ENCODE measurements around the gene EPHA6. TPM values are rescaled to one million over a fixed set of nuclear protein-coding genes. Genes with fewer than 3 reads are reported as not detected.

Gene EPHA6
- total and polyA plus RNA-seq, 2 donors (not counting 1 experiment from before 2014, with no cell fraction given): not detected

GRCh38 chr3:97259263-97259662 is 444.9 kb downstream of the EPHA6 start:
- Mint-ChIP-seq H3K4me3 (no peak overlapping the region), H3K9me3 (ENCODE audit: insufficient read depth) (no peaks in the 10 kb centered on the region), H3K27me3 (no peaks in the 10 kb centered on the region), H3K27ac (no peak overlapping the region), H3K4me1 (no peaks in the 10 kb centered on the region)
- H3K4me3 ChIP-seq (ENCODE audit: control extremely low read depth in 1 of 5, extremely low read depth in 1 of 5, insufficient read depth in 1 of 5, low read depth in 2 of 5, low read length in 4 of 5): no peak overlapping the region
- no peaks in the 10 kb centered on the region for H3K4me1 ChIP-seq (ENCODE audit: control insufficient read depth in 2 of 2, insufficient read depth in 2 of 2, low read length in 2 of 2)
- H3K4me2 ChIP-seq (replicated peaks; ENCODE audit: low read depth, low read length, poor library complexity, severe bottlenecking): no peak overlapping the region
- no peaks in the 10 kb centered on the region for H3K27me3 ChIP-seq (replicated peaks in 1 of 4; ENCODE audit: control extremely low read depth in 1 of 4, control insufficient read depth in 3 of 4, insufficient read depth in 4 of 4, low read length in 3 of 4)
- H3K9me3 ChIP-seq (ENCODE audit: control extremely low read depth in 1 of 3, control insufficient read depth in 2 of 3, insufficient read depth in 1 of 3, low read length in 2 of 3): peaks cover 0 to 4% (median 0%) of the 10 kb centered on the region in 3 donors
- H3K36me3 ChIP-seq (replicated peaks in 1 of 2; ENCODE audit: control extremely low read depth in 1 of 2, control insufficient read depth in 1 of 2, extremely low read depth in 1 of 2, insufficient read depth in 2 of 2, low read length in 1 of 2): no peaks in the 10 kb centered on the region
- H3K27ac ChIP-seq (ENCODE audit: low read length in 2 of 2): no peak overlapping the region
- ChIA-PET CTCF (no interaction called here), POLR2A (no interaction called here)
- no peak for ATAC-seq (ENCODE audit: low read depth)
- no peak for DNase-seq
- no CpG with 5 or more reads among the region's 1 CpG for WGBS (ENCODE audit: insufficient coverage)
- intact Hi-C loops (cut with micrococcal nuclease): no loop called here
- H4K20me1 ChIP-seq (ENCODE audit: control insufficient read depth, insufficient read depth, low read length, poor library complexity, severe bottlenecking): no peaks in the 10 kb centered on the region
- H2AFZ ChIP-seq (ENCODE audit: insufficient read depth, low read depth, low read length, poor library complexity, severe bottlenecking): no peak overlapping the region
- no peaks in the 10 kb centered on the region for H3K79me2 ChIP-seq (ENCODE audit: control insufficient read depth, insufficient read depth, low read length)
- TF ChIP-seq CTCF (IDR thresholded peaks at IDR 0.05): no peak
- TF ChIP-seq EZH2 (IDR thresholded peaks at IDR 0.05; ENCODE audit: borderline replicate concordance, insufficient read depth, low read depth, low read length, poor library complexity, severe bottlenecking): no peak
- no peak overlapping the region for H3K9ac ChIP-seq (ENCODE audit: low read length)

DNA sequence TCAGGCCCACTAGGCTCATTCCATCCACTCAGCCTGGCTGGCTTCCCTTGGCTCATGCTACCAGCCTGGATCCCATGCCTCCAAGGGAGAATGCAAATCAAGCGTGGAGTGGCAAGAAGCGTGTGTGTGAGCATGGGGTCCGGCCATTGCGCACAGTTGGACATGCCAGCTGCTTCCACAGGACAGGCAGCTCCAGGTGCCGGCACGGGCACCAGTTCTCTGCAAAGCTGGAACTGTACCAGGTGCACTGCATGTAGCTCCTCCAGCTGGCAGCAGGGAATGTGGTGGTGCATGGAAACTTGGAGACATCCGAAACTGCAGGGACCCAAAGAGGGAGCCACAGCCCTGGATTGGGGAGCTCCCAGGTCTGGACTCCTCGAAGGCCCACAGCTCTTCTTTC is 449.8 kb downstream of the EPHA6 start:
- intact Hi-C loops (cut with micrococcal nuclease): no loop called here
- ChIA-PET CTCF (no interaction called here), POLR2A (no interaction called here)
- ATAC-seq (ENCODE audit: low read depth): no peak
- Histone ChIP-seq H3K27ac (ENCODE audit: low read length in 2 of 2) (no peak overlapping the region), H3K9me3 (ENCODE audit: control extremely low read depth in 1 of 3, control insufficient read depth in 2 of 3, insufficient read depth in 1 of 3, low read length in 2 of 3) (peaks cover 0 to 17% (median 0%) of the 10 kb centered on the region in 3 donors), H3K4me3 (ENCODE audit: control extremely low read depth in 1 of 5, extremely low read depth in 1 of 5, insufficient read depth in 1 of 5, low read depth in 2 of 5, low read length in 4 of 5) (no peak overlapping the region), H3K9ac (ENCODE audit: low read length) (no peak overlapping the region), H3K4me2 (replicated peaks; ENCODE audit: low read depth, low read length, poor library complexity, severe bottlenecking) (no peak overlapping the region), H3K27me3 (replicated peaks in 1 of 4; ENCODE audit: control extremely low read depth in 1 of 4, control insufficient read depth in 3 of 4, insufficient read depth in 4 of 4, low read length in 3 of 4) (no peaks in the 10 kb centered on the region), H2AFZ (ENCODE audit: insufficient read depth, low read depth, low read length, poor library complexity, severe bottlenecking) (no peak overlapping the region), H3K4me1 (ENCODE audit: control insufficient read depth in 2 of 2, insufficient read depth in 2 of 2, low read length in 2 of 2) (no peaks in the 10 kb centered on the region), H4K20me1 (ENCODE audit: control insufficient read depth, insufficient read depth, low read length, poor library complexity, severe bottlenecking) (no peaks in the 10 kb centered on the region), H3K79me2 (ENCODE audit: control insufficient read depth, insufficient read depth, low read length) (no peaks in the 10 kb centered on the region), H3K36me3 (replicated peaks in 1 of 2; ENCODE audit: control extremely low read depth in 1 of 2, control insufficient read depth in 1 of 2, extremely low read depth in 1 of 2, insufficient read depth in 2 of 2, low read length in 1 of 2) (no peaks in the 10 kb centered on the region)
- TF ChIP-seq EZH2 (IDR thresholded peaks at IDR 0.05; ENCODE audit: borderline replicate concordance, insufficient read depth, low read depth, low read length, poor library complexity, severe bottlenecking) (no peak), CTCF (IDR thresholded peaks at IDR 0.05) (no peak)
- Mint-ChIP-seq H3K4me1 (no peaks in the 10 kb centered on the region), H3K27ac (no peak overlapping the region), H3K4me3 (no peak overlapping the region), H3K9me3 (ENCODE audit: insufficient read depth) (no peaks in the 10 kb centered on the region), H3K27me3 (no peaks in the 10 kb centered on the region)
- DNase-seq: no peak
- 96% methylated on average over 7 of the region's 8 CpGs for WGBS (ENCODE audit: insufficient coverage)

Data from B cell (primary cell).